Measurements from ENCODE around the gene TTC31.

TTC31 gene

GRCh38 chr2:74526649-74527230, 43.9 kb downstream of the TTC31 start:
- no peak for DNase-seq

DNA sequence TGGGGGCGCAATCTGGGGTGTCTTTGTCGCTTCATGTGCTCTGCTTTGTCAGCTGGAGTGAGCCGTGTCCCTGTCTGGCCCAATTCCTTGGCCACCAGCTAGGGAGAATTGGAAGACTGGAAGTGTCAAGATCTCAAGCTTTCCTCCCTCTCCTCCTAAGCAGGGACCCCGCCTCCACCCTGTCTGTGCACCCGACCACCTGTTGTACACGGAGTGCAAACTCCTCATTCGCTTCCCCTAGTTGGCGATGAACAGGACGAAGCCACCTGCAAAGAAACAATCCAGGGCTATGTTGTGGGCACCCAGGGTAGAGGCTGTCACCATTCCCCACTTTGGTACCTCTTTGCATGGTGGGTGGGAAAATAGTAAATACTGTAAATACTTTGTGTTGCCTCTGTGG, 44.9 kb downstream of the TTC31 start:
- DNase-seq, result no peak

DNA sequence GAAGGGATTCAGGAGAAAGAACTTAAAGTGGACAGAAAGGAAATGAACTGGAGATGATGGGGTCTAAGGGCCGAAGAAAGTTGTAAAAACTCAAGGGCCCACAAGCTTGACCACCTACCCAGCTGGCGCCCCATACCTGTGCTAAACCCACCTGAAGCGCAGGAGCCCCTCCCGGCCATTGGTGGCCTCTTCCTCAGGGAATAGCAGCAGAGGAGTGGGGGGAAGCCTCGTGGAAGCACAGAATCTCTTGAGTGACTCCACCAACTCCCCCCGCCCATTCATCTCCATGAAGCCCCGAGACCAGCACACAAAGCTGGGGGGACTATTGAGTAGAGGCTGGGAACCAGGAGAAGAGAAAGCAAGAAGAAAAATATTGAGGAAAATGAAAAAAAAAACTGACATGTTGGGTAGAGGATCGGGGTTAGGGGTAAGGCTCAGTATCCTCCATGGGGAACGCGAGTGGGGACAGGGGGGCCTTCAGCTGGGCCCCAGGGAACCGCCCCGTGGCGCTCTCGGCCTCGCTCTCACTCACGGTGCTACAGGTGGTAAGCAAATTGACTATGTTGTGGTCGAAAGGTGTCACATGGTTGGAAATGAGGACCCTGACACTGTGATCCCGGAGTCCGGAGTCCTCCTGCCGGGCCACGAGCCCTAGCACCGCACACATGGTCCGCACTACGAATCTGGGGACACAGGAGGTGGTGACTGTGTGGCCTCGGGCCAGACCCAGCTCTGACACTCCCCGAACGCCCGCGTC, 45.9 kb downstream of the TTC31 start:
- DNase-seq, result no peak

- peak; percentile 72 to 96 (median 78) for DNase-seq
Measured at GRCh38 chr2:74529357-74530238, 46.7 kb downstream of the TTC31 start, which contains the start of the genes AUP1 and HTRA2. AUP1 (minus strand) TSS chr2:74529706; CDS start chr2:74529629, 77 bp downstream. HTRA2 (plus strand) TSS chr2:74529933; CDS start chr2:74530007, 74 bp downstream.

GRCh38 chr2:74530239-74531187, 47.6 kb downstream of the TTC31 start:
- peak in 3 of 5 donors; percentile 24 to 69 (median 35) for DNase-seq

DNA sequence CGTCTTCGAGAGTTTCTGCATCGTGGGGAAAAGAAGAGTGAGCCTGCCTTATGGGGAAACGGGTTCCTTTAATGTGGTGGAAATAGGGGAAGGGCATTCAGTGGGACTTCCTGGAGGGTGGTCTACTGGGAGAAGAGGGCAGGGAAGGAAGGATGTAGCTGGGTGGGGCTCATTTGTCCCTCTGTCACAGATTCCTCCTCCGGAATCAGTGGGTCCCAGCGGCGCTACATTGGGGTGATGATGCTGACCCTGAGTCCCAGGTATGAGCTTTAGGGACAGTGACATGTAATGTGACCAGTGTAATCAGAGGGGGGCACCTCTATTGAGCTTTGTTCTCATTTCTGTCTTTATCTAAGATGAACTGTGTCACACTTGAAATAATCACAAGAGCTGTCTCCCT, 48.8 kb downstream of the TTC31 start:
- DNase-seq, result no peak

GRCh38 chr2:74532222-74532621, 49.3 kb downstream of the TTC31 start:
- peak in 1 of 5 donors; percentile 67 for DNase-seq

DNA sequence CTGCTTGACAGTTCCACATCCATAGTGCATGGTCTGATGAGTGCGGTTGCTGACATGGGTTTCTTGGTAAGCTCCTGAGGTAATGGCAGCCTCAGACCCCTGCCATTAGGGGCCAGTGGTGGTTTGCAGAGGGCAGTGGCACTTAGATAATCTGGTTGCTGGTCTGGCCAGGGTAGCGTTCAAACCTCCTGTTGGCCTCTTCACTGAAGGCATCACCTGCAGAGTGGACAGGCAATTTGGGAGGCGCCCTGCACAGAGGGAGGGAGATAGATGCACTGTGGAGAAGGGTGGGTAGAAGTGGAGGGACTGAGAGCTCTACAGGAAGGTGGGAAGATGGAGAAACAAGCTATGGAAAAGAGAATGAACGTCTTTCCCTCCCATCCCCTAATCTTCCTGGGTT, 50.6 kb downstream of the TTC31 start:
- no peak for DNase-seq

- no peak for DNase-seq
Measured at GRCh38 chr2:74534411-74534810, 51.5 kb downstream of the TTC31 start.

GRCh38 chr2:74535440-74535965, 52.6 kb downstream of the TTC31 start:
- no peak for DNase-seq

- no peak for DNase-seq
Measured at GRCh38 chr2:74536166-74536950, 53.5 kb downstream of the TTC31 start.

GRCh38 chr2:74537140-74537539, 54.3 kb downstream of the TTC31 start:
- no peak for DNase-seq

- DNase-seq, result no peak
Measured at GRCh38 chr2:74538881-74539339, 56.0 kb downstream of the TTC31 start.

- no peak for DNase-seq
Measured at GRCh38 chr2:74540291-74540690, 57.4 kb downstream of the TTC31 start.

DNA sequence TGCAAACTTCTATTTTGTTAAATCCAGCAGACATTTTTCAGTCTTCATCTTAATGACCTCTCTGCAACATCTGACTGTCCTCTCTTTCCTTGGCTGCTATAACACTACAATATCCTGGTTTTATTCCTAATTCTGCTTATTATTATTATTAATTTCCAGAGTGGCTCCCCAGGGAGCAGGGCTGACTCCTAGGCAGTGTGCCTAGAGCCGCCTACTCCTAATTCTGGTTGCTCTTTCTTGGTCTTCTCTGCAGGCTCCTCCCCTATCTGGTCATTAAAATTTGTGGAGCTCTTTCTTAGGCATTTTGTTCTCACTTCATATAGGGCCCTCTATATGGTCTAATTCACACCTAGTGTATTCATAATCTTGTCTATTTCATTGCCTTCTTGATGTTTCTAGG, 60.1 kb downstream of the TTC31 start:
- no peak for DNase-seq
